IPS-18c (cell line): ENCODE measurements around the gene ETV5.

Experiments used
- H3K4me3 ChIP-seq: 2 replicates; pipeline ENCODE4 v1.7.0; 2013; ENCODE audit warnings: low read depth, mild to moderate bottlenecking, low read length, moderate library complexity; ENCODE audit not compliant: insufficient read depth
- H3K9me3 ChIP-seq: one replicate; pipeline ENCODE4 v1.6.1; 2013; ENCODE audit warnings: mild to moderate bottlenecking, low read length, moderate library complexity; ENCODE audit not compliant: control insufficient read depth, insufficient read depth

The ETV5 gene

DNA sequence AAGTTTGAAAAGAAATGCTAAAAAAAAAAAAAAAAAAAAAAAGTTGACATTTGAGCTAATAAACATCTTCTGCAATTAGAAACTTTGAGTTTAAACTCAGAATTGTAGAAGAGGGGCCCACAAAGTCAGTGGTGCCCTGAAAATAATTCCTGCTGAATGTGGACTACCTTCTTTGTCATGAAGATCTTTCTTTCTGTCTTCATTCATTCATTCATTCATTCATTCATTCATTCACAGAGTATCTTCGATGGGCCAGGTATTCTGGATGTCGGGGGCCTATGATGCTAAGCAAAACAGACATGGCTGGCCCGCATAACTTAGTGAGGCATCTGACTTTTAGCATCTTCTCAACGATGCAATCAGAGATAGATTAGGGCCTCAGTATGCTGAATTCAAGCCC, 24.6 kb downstream of the ETV5 start:
- no peaks in the 10 kb centered on the region for H3K9me3 ChIP-seq

DNA sequence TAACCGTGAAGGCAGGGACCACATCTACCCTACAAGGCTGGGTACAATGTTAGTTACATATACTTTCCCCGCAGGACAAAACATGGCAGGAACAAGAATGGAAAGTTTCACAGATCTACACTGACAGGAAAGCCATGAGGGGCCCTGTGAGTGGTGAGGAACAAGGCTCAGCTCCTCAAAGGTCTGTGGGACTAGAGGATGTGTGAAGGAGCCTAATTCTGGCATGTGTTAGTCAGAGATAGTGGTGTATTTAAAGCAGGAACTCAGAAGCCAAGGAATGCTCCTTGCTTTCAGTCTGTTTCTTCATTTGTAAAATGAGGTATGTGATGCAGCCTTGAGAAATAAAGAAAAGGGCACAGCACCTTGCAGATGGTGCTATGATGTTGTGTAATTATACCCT, 25.1 kb downstream of the ETV5 start:
- Histone ChIP-seq H3K4me3 (no peak overlapping the region), H3K9me3 (no peaks in the 10 kb centered on the region)

More for the DNA sequence above, 24.6 kb downstream of the ETV5 start:
- H3K4me3 ChIP-seq = no peak overlapping the region

- no peaks in the 10 kb centered on the region for H3K9me3 ChIP-seq
Measured at GRCh38 chr3:186082150-186082549, 26.7 kb downstream of the ETV5 start.

DNA sequence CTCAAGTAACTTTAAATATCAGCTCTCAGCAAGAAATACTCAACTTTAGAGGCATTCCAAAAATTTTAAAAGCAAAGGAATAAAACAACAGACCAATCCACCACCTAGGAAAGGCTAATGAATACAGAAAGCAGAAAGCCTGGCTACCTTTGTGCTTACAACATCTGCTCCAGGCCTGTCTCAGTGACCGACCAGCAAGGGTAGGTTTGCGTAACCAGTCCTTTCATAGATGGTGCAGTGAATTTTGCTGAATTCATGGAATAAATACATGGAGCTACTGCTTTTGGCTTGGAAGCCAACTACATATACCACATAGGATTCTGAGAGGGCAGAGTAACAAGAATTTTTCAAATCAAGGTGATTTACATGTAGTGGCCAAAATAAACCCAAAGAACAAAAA, 27.2 kb downstream of the ETV5 start:
- no peak overlapping the region for H3K4me3 ChIP-seq
- no peaks in the 10 kb centered on the region for H3K9me3 ChIP-seq

More at GRCh38 chr3:186082150-186082549, 26.7 kb downstream of the ETV5 start:
- no peak overlapping the region for H3K4me3 ChIP-seq

DNA sequence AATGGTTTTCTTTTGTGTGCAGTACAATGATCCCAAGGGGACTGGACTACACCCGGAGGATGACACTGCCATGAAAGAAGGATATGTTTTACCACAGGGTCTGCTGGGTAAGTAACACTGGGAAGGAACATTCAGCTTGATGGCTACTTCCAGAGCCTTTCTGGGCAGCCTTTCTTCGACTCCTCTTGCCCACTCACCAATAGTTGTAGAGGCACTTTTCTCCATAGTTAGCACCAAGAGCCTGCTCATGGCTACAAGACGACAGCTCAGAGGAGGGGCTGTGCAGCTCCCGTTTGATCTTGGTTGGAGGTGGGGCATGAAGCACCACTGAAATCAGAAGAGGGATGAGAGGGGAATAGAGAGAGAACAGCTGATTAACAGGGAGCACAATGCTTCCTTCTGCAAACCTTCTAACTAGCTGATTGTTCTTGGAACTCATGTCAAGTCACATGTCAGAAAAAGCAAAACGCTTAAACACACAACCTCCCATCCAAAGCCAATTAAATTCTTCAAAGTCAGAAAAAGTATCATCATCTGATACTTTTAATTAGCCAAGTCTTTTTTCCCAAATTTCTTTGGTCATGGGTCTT, 27.9 kb downstream of the ETV5 start:
- Histone ChIP-seq H3K9me3 (no peaks in the 10 kb centered on the region), H3K4me3 (no peak overlapping the region)

GRCh38 chr3:186079925-186080324, 29.0 kb downstream of the ETV5 start:
- no peaks in the 10 kb centered on the region for H3K9me3 ChIP-seq
- H3K4me3 ChIP-seq = no peak overlapping the region

- Histone ChIP-seq H3K9me3 (no peaks in the 10 kb centered on the region), H3K4me3 (no peak overlapping the region)
Measured at GRCh38 chr3:186077466-186077865, 31.4 kb downstream of the ETV5 start.

- Histone ChIP-seq H3K9me3 (no peaks in the 10 kb centered on the region), H3K4me3 (no peak overlapping the region)
Measured at GRCh38 chr3:186075931-186076567, 32.8 kb downstream of the ETV5 start.

- H3K4me3 ChIP-seq = no peak overlapping the region
Measured at GRCh38 chr3:186075489-186075888, 33.4 kb downstream of the ETV5 start.

DNA sequence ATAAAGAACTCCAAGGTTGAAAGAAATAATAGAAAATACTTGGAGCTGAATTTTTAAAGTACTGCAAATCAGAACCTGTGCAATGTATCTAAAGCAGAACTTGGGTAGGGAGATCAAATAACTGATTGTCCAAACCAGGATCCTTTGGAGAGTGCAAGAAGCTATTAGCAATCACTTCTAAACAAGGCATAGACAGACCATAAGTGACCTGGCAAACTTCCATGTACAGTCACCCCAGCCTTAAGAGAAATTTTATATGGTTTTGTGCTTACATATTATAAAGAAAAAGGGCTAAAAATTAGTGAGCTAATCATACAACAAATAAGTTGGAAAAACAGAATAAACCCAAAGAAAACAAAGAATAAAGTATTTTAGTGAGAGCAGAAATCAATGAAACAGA, 35.2 kb downstream of the ETV5 start:
- no peaks in the 10 kb centered on the region for H3K9me3 ChIP-seq
- no peak overlapping the region for H3K4me3 ChIP-seq

More at GRCh38 chr3:186075489-186075888, 33.4 kb downstream of the ETV5 start:
- H3K9me3 ChIP-seq = no peaks in the 10 kb centered on the region

- Histone ChIP-seq H3K9me3 (no peaks in the 10 kb centered on the region), H3K4me3 (no peak overlapping the region)
Measured at GRCh38 chr3:186070996-186071395, 37.9 kb downstream of the ETV5 start.

DNA sequence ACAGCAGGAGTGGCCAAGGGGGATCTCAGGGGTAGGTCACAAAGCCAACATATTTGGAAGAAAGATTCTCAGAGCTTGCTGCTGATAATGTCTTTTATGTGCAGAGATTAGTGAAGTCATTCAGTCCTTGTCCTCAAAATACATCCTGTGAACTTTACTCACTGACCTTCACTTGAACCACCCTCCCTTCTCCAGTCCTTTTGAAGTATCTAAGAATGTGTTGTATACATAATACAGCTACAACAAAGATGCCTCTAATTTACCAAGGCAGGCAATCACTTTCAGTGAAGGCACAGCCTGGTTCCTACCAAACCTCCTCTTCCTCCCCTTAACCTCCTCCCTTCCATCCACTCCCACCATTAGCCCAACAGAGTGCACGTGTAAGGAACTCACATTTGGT, 38.3 kb downstream of the ETV5 start:
- Histone ChIP-seq H3K9me3 (no peaks in the 10 kb centered on the region), H3K4me3 (no peak overlapping the region)

GRCh38 chr3:186070133-186070532, 38.8 kb downstream of the ETV5 start:
- Histone ChIP-seq H3K9me3 (no peaks in the 10 kb centered on the region), H3K4me3 (no peak overlapping the region)

DNA sequence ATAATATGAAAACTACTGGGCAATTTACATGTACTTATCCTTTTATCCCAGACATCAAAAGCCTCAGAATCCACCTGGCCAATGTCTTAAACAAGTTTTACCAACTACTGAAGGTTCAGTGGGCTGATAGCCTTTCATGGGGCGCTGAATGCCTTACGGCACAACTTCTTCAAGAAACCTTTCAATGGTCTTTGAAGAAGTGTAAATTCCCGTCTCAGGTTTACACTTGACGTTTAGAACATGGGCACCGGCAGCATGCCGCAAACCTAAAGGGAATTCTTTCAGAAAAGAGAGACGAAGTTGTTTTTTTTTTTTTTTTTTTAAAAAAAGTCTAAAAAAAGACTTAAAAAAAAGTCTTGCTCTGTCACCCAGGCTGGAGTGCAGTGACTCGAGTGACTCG, 39.7 kb downstream of the ETV5 start:
- no peak overlapping the region for H3K4me3 ChIP-seq
- H3K9me3 ChIP-seq = no peaks in the 10 kb centered on the region

GRCh38 chr3:186068243-186068552, 40.7 kb downstream of the ETV5 start:
- no peak overlapping the region for H3K4me3 ChIP-seq
- H3K9me3 ChIP-seq = no peaks in the 10 kb centered on the region

GRCh38 chr3:186067360-186068242, 41.3 kb downstream of the ETV5 start:
- H3K4me3 ChIP-seq = no peak overlapping the region
- H3K9me3 ChIP-seq = no peaks in the 10 kb centered on the region

DNA sequence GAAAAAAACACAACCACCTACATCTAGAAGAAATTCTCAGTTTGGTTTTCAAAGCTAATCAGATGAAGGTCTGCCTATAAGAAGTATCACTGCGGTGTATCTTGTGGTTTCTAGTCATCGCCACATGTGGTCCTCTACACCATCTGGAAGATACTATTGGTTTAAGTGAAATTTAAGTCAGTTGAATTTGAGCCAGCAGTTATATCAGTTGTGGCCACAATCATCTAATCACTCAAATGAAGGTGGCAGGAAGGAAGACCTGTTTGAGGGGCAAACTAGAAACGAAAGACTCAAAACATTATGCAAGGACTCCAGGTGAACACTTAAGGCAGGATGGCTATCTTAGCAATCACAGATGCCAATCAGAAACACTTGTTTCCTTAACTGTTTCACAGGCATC, 48.7 kb downstream of the ETV5 start:
- Histone ChIP-seq H3K9me3 (no peaks in the 10 kb centered on the region), H3K4me3 (no peak overlapping the region)

DNA sequence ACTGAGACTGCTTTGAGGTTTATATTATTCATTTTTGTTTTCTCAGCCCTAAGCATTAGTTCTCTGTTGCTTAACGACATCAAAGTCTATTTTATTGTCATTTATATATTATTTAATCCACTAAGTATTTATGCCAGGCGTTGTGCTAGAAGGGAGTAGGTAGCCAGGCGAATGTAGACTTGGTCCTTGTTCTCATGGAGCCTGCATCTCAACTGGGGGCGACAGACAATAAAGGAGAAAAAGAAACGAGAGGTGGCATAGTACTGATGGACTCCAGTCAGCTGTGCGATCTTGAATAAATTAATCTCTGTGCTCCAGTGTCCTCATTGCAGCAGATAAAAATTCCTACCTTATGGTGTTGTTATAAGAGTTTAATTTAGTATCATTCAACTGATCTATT, 49.7 kb downstream of the ETV5 start:
- Histone ChIP-seq H3K4me3 (no peak overlapping the region), H3K9me3 (no peaks in the 10 kb centered on the region)
